H9 (cell line): ENCODE results near the gene WSCD2. TPM values are rescaled to one million over a fixed set of nuclear protein-coding genes. Genes with fewer than 3 reads are reported as not detected.

Experiments
- DNase-seq: peaks from one replicate; pipeline ENCODE4 v3.0.0-alpha.2; 2017
- H2AFZ ChIP-seq: one replicate; pipeline ENCODE4 v1.6.1; 2013; ENCODE audit warnings: mild to moderate bottlenecking, low read length, control low read depth, moderate library complexity
- H2AK5ac ChIP-seq: 2 replicates; pipeline ENCODE4 v1.6.1; 2013; ENCODE audit warnings: low read length, control low read depth, mixed read lengths; ENCODE audit not compliant: insufficient read length
- H2BK120ac ChIP-seq: one replicate; pipeline ENCODE4 v1.6.1; 2013; ENCODE audit warnings: low read depth, mild to moderate bottlenecking, low read length, control low read depth, inconsistent platforms; ENCODE audit not compliant: poor library complexity, severe bottlenecking
- H2BK12ac ChIP-seq: 2 replicates; pipeline ENCODE4 v1.6.1; 2013; ENCODE audit warnings: low read length, control low read depth, mixed read lengths, low read depth; ENCODE audit not compliant: insufficient read length
- H2BK15ac ChIP-seq: 2 replicates; pipeline ENCODE4 v1.6.1; 2013; ENCODE audit warnings: low read depth, low read length, control low read depth
- H2BK20ac ChIP-seq: one replicate; pipeline ENCODE4 v1.6.1; 2013; ENCODE audit warnings: low read depth, mild to moderate bottlenecking, low read length, control low read depth, inconsistent platforms; ENCODE audit not compliant: poor library complexity, severe bottlenecking
- H2BK5ac ChIP-seq: 2 replicates; pipeline ENCODE4 v1.6.1; 2013; ENCODE audit warnings: low read length, control low read depth, mixed read lengths; ENCODE audit not compliant: insufficient read length
- H3K14ac ChIP-seq: 2 replicates; pipeline ENCODE4 v1.6.1; 2013; ENCODE audit warnings: low read length, control low read depth; ENCODE audit not compliant: insufficient read depth
- H3K18ac ChIP-seq: 2 replicates; pipeline ENCODE4 v1.6.1; 2013; ENCODE audit warnings: low read depth, mild to moderate bottlenecking, mixed read lengths, low read length, control low read depth; ENCODE audit not compliant: insufficient read length
- H3K23ac ChIP-seq: 2 replicates; pipeline ENCODE4 v1.6.1; 2013; ENCODE audit warnings: low read length, control low read depth, mixed read lengths, low read depth; ENCODE audit not compliant: insufficient read length
- H3K23me2 ChIP-seq: 2 replicates; pipeline ENCODE4 v1.6.1; 2013; ENCODE audit warnings: low read depth, mild to moderate bottlenecking, mixed read lengths, low read length, control low read depth; ENCODE audit not compliant: insufficient read length, poor library complexity, severe bottlenecking
- H3K27ac ChIP-seq: 2 replicates; pipeline ENCODE4 v1.5.1; 2013; ENCODE audit warnings: low read length, control low read depth, mixed read lengths, low read depth; ENCODE audit not compliant: insufficient read length
- H3K27me3 ChIP-seq: 2 replicates; pipeline ENCODE4 v1.6.1; 2013; ENCODE audit warnings: low read length, control low read depth, inconsistent platforms; ENCODE audit not compliant: insufficient read depth
- H3K4ac ChIP-seq: 2 replicates; pipeline ENCODE4 v1.6.1; 2013; ENCODE audit warnings: low read depth, mild to moderate bottlenecking, control low read depth, inconsistent platforms, low read length, moderate library complexity
- H3K4me1 ChIP-seq: 2 replicates; pipeline ENCODE4 v1.6.1; 2013; ENCODE audit warnings: low read length, control low read depth, inconsistent platforms; ENCODE audit not compliant: insufficient read depth
- H3K4me2 ChIP-seq: 2 replicates; pipeline ENCODE4 v1.6.1; 2013; ENCODE audit warnings: low read length, control low read depth, mixed read lengths; ENCODE audit not compliant: insufficient read length, insufficient read depth
- H3K56ac ChIP-seq: 2 replicates; pipeline ENCODE4 v1.6.1; 2013; ENCODE audit warnings: low read depth, mild to moderate bottlenecking, mixed read lengths, low read length, control low read depth; ENCODE audit not compliant: insufficient read length
- H3K79me1 ChIP-seq: 2 replicates; pipeline ENCODE4 v1.6.1; 2013; ENCODE audit warnings: low read depth, mild to moderate bottlenecking, moderate library complexity, low read length, control low read depth, inconsistent platforms; ENCODE audit not compliant: insufficient read depth, poor library complexity, severe bottlenecking
- H3K79me2 ChIP-seq: 2 replicates; pipeline ENCODE4 v1.6.1; 2013; ENCODE audit warnings: low read length, control low read depth, inconsistent platforms; ENCODE audit not compliant: insufficient read depth
- H3K9ac ChIP-seq: 2 replicates; pipeline ENCODE4 v1.6.1; 2013; ENCODE audit warnings: low read length, control low read depth, mixed read lengths; ENCODE audit not compliant: insufficient read length; ENCODE audit errors: extremely low read depth
- H3K9me3 ChIP-seq: one replicate; pipeline ENCODE4 v1.6.1; 2013; ENCODE audit warnings: low read depth, low read length, inconsistent platforms; ENCODE audit not compliant: control insufficient read depth
- H3T11ph ChIP-seq: one replicate; pipeline ENCODE4 v1.6.1; 2013; ENCODE audit warnings: mild to moderate bottlenecking, low read length, control low read depth, inconsistent platforms
- H4K20me1 ChIP-seq: one replicate; pipeline ENCODE4 v1.6.1; 2013; ENCODE audit not compliant: control insufficient read depth, insufficient read length, insufficient read depth
- H4K5ac ChIP-seq: 2 replicates; pipeline ENCODE4 v1.6.1; 2013; ENCODE audit warnings: low read depth, mild to moderate bottlenecking, mixed read lengths, low read length, control low read depth; ENCODE audit not compliant: insufficient read length
- H4K8ac ChIP-seq: replicated peaks from 2 replicates; pipeline ENCODE4 v1.6.1; 2013; ENCODE audit warnings: low read length, control low read depth, mixed read lengths, low read depth; ENCODE audit not compliant: insufficient read length
- H4K91ac ChIP-seq: 2 replicates; pipeline ENCODE4 v1.6.1; 2013; ENCODE audit warnings: low read depth, mild to moderate bottlenecking, moderate library complexity, mixed read lengths, low read length, control low read depth; ENCODE audit not compliant: insufficient read length
- H3K27ac Mint-ChIP-seq, 3 experiments: 2 replicates in 2 of 3; 3 replicates in 1 of 3; pipeline ENCODE4 v1.8.0; 2020 to 2021; ENCODE audit warnings: mixed read lengths in 3 of 3, mild to moderate bottlenecking in 1 of 3, moderate library complexity in 1 of 3
- H3K27me3 Mint-ChIP-seq: 2 replicates; pipeline ENCODE4 v1.8.0; 2021; ENCODE audit warnings: low read depth, mild to moderate bottlenecking, moderate library complexity, mixed read lengths
- H3K36me3 Mint-ChIP-seq, 3 experiments: 2 replicates in 2 of 3; 3 replicates in 1 of 3; pipeline ENCODE4 v1.8.0; 2020 to 2021; ENCODE audit warnings: low read depth in 3 of 3, mixed read lengths in 3 of 3; ENCODE audit not compliant: insufficient read depth in 1 of 3
- H3K4me1 Mint-ChIP-seq, 2 experiments: 2 replicates each; pipeline ENCODE4 v1.8.0; 2020; ENCODE audit warnings: mixed read lengths in 2 of 2
- H3K4me3 Mint-ChIP-seq, 2 experiments: 2 replicates in 1 of 2; 3 replicates in 1 of 2; pipeline ENCODE4 v1.8.0; 2020 to 2021; ENCODE audit warnings: mild to moderate bottlenecking in 2 of 2, mixed read lengths in 2 of 2, moderate library complexity in 1 of 2
- H3K9me3 Mint-ChIP-seq, 2 experiments: 2 replicates in 1 of 2; 3 replicates in 1 of 2; pipeline ENCODE4 v1.8.0; 2020; ENCODE audit warnings: mild to moderate bottlenecking in 2 of 2, mixed read lengths in 2 of 2, moderate library complexity in 1 of 2
- CTCF ChIP-seq: fragments of 200-600 bp; sonication (generic); conservative IDR thresholded peaks from 3 replicates; pipeline ENCODE4 v1.8.0; 2021; ENCODE audit warnings: antibody characterized with exemption, mild to moderate bottlenecking
- WGBS: extraction: QIAGEN DNeasy Blood & Tissue Kit; methylation state at CpG from one replicate; pipeline ENCODE4 v1.1.7; 2013; ENCODE audit warnings: missing lambda C conversion rate, low lambda C conversion rate, mixed read lengths; ENCODE audit not compliant: insufficient read length; ENCODE audit errors: extremely low coverage; 5-methylcytosine and 5-hydroxymethylcytosine counted together
- total RNA-seq: library from RNA; stranded (reverse); gene quantifications from 2 replicates; pipeline ENCODE4 v1.2.1, GENCODE V29; 2021

The WSCD2 gene
- total RNA-seq, 1 experiment from 2014 or later: 0.92 TPM

- no peak overlapping the region for H2BK15ac ChIP-seq
- H2AK5ac ChIP-seq: no peak overlapping the region
- H3K27me3 ChIP-seq: no peaks in the 10 kb centered on the region
- H4K5ac ChIP-seq: no peak overlapping the region
- H2BK5ac ChIP-seq: no peak overlapping the region
- no peak overlapping the region for H3K4ac ChIP-seq
- H2AFZ ChIP-seq: no peak overlapping the region
- no peak overlapping the region for H3K18ac ChIP-seq
- no peak overlapping the region for H3K27ac Mint-ChIP-seq
- no peak overlapping the region for H3K4me2 ChIP-seq
- no peaks in the 10 kb centered on the region; a peak in 1 of 5 replicates for H3K9me3 Mint-ChIP-seq
- WGBS: no CpG with 5 or more reads among the region's 5 CpGs
- no peak overlapping the region for H3T11ph ChIP-seq
- H3K27me3 Mint-ChIP-seq: peaks cover 8% of the 10 kb centered on the region
- H3K79me1 ChIP-seq: no peaks in the 10 kb centered on the region
- H3K36me3 Mint-ChIP-seq: no peaks in the 10 kb centered on the region
- no peak overlapping the region for H3K27ac ChIP-seq
- no peak overlapping the region; a peak in 1 of 5 replicates for H3K4me3 Mint-ChIP-seq
- no peak overlapping the region for H4K91ac ChIP-seq
- no peak for DNase-seq
- H3K79me2 ChIP-seq: no peaks in the 10 kb centered on the region
- no peaks in the 10 kb centered on the region for H3K23me2 ChIP-seq
- H2BK120ac ChIP-seq: no peak overlapping the region
- H3K9ac ChIP-seq: no peak overlapping the region
- H2BK20ac ChIP-seq: no peak overlapping the region
- H3K23ac ChIP-seq: no peak overlapping the region
- H4K8ac ChIP-seq: no peak overlapping the region
- peaks cover 7% of the 10 kb centered on the region for H3K4me1 ChIP-seq
- no peaks in the 10 kb centered on the region for H3K9me3 ChIP-seq
- no peaks in the 10 kb centered on the region for H4K20me1 ChIP-seq
- peaks cover 21 to 30% of the 10 kb centered on the region in 2 experiments for H3K4me1 Mint-ChIP-seq
- TF ChIP-seq CTCF: no peak
- H3K56ac ChIP-seq: no peak overlapping the region
- no peak overlapping the region for H3K14ac ChIP-seq
- no peak overlapping the region for H2BK12ac ChIP-seq
Observed at GRCh38 chr12:108254030-108254429, 124.9 kb downstream of the WSCD2 start.
